GM18951 (cell line): ENCODE data around the gene CRY1.

Source experiments
- POLR2A ChIP-seq: IDR thresholded peaks from 4 replicates; pipeline ENCODE4 v1.6.1; 2011; ENCODE audit warnings: mild to moderate bottlenecking; ENCODE audit not compliant: insufficient read length, insufficient read depth; ENCODE audit errors: extremely low read depth
- in situ Hi-C: fragments of 300-500 bp; cut with MboI; formaldehyde crosslinking; loops from one replicate; pipeline ENCODE4 v1.12.0; 2022; ENCODE audit warnings: low sequenced_read_pairs, mixed read lengths, inconsistent platforms; ENCODE audit not compliant: unreplicated experiment

Gene CRY1

GRCh38 chr12:107103097-107103496, 9.7 kb upstream of the CRY1 start:
- TF ChIP-seq POLR2A = no peak
- in situ Hi-C loops = no loop called here

GRCh38 chr12:107102294-107102693, 8.9 kb upstream of the CRY1 start:
- TF ChIP-seq POLR2A = no peak
- in situ Hi-C loops = no loop called here

DNA sequence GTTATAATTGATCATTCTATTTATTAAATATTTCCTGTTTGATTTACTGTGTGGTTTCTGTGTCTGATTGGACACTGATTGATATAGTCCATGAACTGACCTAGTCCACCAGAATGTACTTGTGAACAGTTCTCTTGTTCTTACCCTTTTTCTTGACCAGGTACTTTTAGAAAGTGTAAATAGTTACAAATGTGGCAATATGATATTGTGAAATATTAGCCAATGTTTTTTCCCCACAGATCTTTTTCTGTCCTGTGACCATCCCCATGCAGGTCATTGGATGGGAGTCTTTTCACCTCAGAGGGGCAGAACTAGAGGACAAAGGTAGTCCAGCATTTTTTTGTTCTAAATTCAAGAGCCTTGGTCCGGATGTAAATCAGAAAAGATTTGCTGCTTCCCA, 8.3 kb upstream of the CRY1 start:
- no peak for TF ChIP-seq POLR2A
- in situ Hi-C loops = no loop called here

DNA sequence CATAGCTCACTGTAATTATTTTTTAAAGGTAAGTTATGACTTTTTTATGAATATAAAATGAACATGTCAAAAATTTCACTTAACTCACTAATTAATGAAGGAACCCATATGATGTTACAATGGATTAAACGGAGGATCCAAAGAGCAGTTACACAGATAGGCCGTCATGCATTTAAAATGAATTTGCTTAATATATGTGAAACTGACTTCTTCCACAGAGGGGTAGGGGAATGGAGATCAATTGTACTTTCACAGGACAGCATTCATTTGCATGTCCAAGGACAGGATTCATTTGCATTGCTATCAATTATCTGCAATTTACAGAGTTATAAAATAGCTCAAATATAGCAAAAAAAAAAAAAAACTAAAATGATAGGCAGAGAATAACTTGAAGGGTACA, 6.6 kb upstream of the CRY1 start:
- in situ Hi-C loops = no loop called here
- TF ChIP-seq POLR2A = no peak

GRCh38 chr12:107096571-107096970, 3.2 kb upstream of the CRY1 start:
- in situ Hi-C loops = no loop called here
- TF ChIP-seq POLR2A = no peak

GRCh38 chr12:107094183-107094448, 767 bp upstream of the CRY1 start:
- no peak for TF ChIP-seq POLR2A
- in situ Hi-C loops = no loop called here

GRCh38 chr12:107092669-107093416, 506 bp downstream of the CRY1 start:
- no peak for TF ChIP-seq POLR2A
- in situ Hi-C loops = no loop called here

DNA sequence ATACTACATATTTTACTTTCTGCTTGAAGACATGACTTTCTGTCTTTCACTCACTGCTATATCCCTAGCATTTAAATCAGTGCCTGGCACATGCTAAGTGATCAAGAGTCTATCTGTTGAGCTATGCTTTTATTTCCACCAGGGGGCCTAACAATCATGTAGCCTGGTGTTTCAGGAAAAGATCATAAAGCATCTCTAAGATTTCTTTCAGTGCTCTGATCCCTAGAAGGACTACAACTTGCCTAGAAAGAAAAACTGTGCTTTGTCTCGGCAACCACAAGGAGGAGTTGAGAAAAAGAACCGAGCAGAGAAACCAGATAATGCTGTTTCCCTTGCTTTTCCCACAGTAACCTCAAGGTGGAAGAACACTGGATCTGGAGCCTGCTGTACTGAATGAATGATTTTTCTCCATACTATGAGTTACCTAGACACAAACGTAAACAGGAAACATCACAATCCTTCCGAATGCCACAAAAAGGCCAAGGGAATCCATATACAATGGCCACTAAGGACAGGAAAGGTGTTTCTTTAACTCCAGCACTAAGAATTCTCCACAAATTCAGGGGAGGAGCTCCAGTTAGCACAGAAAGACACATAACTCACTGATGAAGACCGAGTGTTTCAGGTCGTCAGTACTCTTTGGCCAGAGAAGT, 1.2 kb downstream of the CRY1 start:
- no peak for TF ChIP-seq POLR2A
- in situ Hi-C loops = no loop called here

GRCh38 chr12:107091381-107091780, 2.0 kb downstream of the CRY1 start:
- in situ Hi-C loops = no loop called here
- no peak for TF ChIP-seq POLR2A

- no peak for TF ChIP-seq POLR2A
- in situ Hi-C loops = no loop called here
These were observed 2.6 kb downstream of the CRY1 start for GRCh38 chr12:107090711-107091110.

GRCh38 chr12:107088912-107089311, 4.4 kb downstream of the CRY1 start:
- no peak for TF ChIP-seq POLR2A
- in situ Hi-C loops = no loop called here

GRCh38 chr12:107086314-107086713, 7.0 kb downstream of the CRY1 start:
- in situ Hi-C loops = no loop called here
- no peak for TF ChIP-seq POLR2A

DNA sequence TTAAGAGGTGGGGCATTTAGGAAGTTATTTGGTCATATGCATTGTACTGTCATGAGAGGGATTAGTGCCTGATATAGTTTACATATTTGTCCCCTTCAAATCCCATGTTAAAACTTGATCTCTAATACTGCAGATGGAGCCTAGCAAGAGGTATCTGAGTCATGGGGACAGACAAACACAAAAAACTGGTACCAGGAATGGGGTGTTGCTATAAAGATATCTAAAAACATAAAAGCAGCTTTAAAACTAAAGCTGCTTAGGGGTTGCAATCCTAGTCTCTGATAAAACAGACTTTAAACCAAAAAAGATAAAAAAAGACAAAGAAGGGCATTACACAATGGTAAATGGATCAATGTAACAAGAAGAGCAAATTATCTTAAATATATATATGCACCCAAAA, 11.6 kb downstream of the CRY1 start:
- in situ Hi-C loops = no loop called here
- TF ChIP-seq POLR2A = no peak

GRCh38 chr12:107080299-107080698, 13.1 kb downstream of the CRY1 start:
- no peak for TF ChIP-seq POLR2A
- in situ Hi-C loops = no loop called here
